ENCODE measurements around the gene C13orf46.
"Not testable (repeated sequence)": the region's sequence is repeated elsewhere in the genome, so short reads cannot be mapped to it uniquely, and the experiment has no call there.

C13orf46 gene

DNA sequence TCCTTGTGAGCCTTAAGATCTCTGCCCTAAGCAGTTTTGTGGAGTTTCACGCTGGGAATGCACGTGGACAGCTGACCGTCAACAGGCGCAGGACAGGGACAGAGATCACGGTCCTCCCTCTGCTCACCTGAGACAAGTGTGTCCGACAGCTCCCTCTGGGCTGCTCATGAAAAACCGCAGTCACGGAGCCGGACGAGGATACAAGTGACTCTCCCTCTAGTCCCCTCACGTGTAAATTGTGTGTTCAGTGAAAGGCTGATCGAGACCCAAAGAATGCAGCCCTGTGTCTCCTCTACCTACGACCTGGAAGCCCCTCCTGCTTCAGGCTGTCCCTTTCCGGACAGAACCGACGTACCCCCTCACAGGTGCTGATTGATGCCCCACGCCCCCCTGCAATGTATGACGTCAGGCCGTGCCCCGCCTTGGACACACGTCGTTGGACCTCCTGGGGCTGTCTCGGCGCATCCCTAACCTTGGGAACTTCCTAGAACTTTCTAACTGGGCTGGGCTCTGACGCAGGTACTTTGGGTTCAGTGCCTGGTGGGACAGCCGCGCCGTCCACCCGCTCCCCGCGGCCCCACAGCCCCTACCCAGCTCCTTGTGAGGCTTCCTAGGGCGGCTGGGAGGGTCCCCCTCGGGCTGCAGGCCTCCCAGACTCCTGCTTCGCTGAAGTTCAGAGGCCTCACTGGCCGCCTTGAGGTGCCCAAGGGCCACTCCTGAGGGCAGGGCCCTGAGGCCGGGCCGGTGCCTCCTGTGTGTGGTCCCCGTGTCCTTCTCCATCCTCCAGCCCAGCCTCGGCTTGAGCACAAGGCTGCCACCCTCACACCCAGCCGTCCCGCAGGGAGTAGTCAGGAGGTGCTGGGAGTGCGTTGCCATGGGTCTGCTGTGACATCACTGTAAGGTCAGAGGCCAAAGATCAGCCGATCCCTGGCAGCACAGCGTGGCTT, at the start of gene C13orf46:
Gene C13orf46 (minus strand): TSS at position 859 of the 947 bp plus-strand sequence. CDS start 79 bp downstream, at position 780.
- no peak for DNase-seq

DNA sequence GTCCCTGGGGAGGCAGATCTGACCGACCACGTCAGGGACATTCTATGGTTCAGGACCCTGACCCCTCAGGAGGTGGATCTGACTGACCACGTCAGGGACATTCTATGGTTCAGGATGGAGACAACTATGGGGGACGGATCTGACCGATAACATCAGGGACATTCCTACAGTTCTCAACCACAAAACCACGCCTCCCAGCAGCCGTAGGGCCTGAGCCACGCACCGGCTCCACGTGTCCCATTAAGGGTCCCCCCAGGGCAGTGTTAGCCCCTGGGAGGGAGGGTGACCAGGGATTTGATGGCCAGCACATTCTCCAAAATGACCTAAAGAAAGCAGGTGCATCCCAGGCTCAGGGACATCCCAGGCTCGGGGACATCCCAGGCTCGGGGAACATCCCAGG, 49.0 kb upstream of the C13orf46 start:
- no peak for DNase-seq

DNA sequence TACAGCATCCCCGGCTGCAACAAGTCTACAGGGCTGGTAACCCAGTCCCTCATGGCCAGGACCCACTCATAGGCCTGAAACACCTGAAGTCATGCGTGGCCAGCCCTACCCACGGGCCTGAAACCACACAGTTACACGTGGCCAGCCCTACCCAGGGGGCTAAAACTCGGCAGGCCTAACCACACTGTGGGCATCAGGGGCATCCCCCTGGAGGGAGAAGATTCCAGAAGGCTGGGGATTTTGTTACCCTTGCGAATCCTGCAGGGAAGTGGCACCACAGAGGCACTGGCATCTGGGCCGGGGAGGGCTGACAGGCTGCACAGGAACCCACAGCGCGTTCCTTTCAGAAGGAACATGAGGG, 48.4 kb upstream of the C13orf46 start:
- DNase-seq = no peak

DNA sequence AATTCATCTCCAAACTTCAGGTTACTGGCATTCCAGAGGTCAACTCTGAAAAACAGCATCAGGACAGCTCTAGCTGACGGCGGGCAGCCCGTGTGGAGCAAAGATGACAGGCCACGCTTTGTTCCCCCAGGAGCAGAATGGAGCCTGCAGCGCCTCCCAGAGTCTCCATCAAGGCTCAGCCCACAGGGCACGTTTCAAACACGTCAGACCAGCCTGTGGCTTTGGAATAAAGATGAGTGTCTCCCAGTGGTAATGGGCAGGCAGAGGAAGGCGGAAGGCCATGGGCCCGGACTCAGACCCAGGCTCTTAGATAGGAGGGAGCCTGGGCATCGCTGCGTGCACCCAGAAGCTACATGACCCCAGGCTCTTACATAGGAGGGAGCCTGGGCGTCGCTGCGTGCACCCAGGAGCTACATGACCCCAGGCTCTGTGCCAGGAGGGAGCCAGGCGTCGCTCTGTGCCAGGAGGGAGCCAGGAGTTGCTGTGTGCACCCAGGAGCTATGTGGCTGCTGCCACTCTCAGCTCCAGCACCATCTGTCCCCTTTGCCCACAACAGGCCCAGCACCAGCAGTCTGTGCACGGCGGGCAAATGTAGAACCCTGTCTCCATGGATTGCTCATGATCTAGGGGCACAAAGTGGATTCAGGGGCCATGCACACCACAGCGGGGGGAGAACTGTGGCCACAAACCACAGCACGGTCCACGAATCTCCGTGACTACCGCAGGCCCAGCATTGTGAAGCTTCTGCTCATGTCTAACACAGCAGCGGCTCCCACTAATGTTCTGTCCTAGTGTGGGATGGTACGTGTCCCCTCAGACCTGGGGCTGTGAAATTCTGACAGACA, 47.8 kb upstream of the C13orf46 start:
- no peak for DNase-seq

DNA sequence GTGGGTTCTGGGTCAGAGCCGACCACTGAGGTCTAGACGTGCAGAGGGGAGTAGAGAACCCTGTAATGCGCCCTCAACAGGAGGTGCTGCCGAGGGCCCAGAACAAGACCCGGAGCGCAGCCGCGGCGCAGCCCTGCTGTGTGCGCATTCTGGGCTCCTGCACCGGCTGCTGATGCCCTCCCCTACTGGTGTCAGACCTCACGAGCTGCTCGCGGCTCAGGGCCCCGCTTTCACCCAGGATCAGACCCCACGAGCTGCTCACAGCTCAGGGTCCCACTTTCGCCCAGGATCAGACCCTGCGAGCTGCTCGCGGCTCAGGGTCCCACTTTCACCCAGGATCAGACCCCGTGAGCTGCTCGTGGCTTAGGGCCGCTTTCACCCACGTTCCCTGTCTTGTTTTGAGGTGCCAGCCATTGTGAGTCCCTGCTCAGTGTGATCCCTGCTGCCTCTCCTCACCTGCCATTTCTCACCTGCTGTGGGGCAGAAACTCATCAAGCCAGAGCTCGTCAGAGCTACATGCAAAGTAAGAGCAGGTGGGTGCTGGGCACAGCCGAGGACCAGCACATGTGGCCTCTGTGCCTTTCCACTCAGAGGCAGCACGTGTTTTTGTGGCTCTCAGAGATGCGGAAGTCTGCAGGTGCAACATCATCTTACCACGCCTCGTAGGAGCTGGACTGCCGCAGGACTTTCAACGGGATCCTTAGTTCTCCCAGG, 47.0 kb upstream of the C13orf46 start:
- DNase-seq = no peak

DNA sequence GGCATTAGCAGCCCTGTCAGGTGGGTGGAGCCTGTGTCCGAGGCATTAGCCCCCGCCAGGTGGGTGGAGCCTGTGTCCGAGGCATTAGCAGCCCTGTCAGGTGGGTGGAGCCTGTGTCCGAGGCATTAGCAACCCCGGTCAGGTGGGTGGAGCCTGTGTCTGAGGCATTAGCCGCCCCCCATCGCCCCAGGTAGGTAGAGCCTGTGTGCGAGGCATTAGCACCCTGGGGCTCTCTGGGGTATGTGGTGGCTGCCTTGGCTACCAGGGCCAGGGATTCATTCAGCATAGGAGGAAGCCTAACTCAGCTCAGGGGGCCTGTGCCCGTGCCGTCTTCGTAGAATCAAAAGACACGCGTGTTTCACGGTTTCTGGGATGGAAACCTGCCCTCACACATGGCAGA, 46.3 kb upstream of the C13orf46 start:
- DNase-seq = not testable (repeated sequence)

DNA sequence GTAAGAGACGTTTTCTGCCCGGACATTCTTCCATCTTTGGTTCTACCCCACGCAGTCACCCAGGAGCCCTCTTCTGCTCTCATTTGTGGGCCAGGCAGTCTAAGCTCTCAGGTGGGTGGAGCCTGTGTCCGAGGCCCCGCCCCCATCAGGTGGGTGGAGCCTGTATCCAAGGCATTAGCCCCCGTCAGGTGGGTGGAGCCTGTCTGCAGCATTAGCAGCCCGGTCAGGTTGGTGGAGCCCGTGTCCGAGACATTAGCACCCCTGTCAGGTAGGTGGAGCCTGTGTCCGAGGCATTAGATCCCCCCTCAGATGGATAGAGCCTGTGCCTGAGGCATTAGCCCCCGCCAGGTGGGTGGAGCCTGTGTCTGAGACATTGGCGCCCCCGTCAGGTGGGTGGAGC, 45.5 kb upstream of the C13orf46 start:
- peak; percentile 46 to 55 for DNase-seq

DNA sequence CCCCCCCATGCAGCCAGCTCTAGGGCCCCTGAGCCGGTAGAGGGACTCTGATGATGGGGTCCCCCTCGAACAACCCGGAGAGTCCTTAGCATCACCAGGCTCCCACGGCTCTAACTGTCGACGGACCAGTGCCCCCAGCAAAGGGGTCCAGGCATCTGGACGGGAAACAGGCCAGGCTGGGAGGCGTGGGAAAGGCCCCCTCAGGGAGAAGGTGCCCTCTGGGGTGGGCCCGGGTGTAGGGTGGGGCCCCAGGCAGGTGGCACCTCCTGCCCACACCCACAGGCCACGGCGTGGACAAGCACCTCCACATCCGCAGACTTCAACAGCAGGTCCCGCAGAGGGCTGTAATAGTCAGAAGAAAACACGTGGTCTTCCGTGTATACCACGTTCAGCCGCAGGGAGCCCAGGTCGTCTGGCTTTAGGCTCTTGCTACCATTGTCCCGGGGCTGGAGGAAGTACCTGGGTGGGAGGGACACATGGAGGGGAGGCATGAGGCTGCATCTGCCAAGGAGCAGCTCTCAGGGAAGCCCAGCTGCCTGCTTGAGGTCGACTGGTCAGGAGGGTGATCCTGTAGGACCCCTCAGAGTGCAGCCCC, 44.7 kb upstream of the C13orf46 start:
- DNase-seq = no peak

DNA sequence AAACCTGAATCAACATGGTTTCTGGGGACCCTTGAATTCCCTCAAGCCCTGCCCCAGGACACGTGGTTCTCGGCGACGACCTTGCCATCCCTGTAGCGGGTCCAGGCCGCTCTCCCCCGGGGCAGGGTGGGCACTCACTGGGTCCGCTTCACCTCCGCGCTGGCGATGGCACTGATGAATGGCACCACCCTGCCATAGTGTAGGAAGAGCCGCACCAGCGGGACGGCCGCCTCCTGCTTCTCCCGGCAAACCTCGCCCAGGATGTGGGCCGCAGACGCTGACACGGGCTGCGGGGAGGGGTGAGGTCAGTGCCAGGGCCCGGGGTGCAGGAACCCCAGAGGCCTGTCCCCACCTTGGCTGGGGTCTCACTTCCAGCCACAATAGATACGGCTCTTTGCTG, 44.1 kb upstream of the C13orf46 start:
- DNase-seq = no peak

DNA sequence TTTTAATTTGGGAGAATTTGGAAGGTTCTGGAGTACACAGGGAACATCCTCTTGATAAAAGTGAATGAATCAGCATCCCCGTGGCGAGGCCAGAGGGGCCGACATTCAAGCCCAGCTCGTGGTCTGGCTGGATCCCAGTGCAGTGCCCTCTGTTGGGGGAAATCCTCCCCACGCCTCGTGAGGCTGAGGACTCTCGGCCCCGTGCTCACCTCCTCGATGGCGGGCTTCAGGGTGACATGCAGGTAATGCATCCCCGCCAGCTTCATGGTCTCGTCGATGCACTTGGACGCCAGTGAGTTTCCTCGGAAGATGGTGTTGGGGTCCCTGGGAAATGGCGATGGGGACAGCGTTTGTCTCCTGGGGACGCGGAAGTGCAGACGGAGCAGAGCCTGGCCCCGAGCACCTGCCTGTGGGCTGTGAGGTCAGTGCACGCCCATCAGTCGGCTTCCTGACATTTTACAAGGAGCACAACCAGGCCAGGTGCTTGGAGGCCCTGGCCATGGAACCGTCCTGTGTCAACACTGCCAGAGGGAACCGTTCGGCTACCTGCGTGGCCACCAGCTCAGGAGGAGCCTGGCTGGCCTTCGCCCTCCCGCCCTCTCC, 43.3 kb upstream of the C13orf46 start:
- no peak for DNase-seq

DNA sequence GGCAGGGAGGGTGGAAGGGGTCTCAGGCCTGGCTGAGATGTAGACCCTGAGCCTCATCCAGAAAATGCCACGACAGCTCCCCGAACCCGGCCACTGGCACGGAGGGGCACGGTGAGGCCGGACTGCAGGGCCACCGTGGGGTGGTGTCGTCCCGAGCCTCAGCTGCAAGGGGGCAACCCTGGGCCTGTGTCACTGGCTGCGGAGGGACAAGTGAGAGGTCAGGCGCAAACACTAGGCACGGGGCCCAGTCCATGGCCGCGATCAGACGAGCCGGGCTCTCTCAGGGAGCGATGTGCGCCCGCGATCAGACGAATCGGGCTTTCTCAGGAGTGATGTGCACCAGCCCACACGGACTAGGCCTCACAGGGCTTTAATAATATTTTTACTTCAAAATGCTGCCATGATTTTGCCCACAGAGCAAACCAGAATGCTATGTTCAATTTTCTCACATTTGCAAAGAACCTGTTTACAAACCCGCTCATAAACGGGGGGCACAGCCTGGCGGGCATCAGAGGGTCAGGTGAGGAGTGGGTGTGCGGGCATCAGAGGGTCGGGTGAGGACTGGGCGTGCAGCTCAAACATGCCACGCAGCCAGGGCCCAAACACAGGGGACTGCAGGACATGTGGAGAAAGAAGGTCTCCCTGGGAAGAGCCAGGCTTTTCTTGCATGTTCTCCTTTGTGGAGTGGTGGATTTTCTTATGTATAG, 42.6 kb upstream of the C13orf46 start:
- no peak for DNase-seq

DNA sequence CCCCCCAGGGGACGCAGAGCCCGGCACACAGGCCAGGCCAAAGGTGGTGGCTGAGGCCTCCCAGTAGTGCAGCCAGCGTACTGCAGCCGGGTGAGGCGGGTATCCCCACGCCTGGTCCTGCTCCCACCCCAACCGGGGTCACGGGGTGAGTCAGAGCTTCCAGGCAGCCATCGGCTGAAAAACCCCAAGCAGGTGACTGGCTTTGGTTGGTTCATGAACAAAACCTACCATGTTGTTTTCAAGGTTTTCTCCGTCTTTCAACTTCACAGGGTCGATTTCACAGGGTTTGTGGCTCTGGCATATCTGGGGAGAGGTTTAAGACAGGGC, 42.1 kb upstream of the C13orf46 start:
- DNase-seq = no peak

DNA sequence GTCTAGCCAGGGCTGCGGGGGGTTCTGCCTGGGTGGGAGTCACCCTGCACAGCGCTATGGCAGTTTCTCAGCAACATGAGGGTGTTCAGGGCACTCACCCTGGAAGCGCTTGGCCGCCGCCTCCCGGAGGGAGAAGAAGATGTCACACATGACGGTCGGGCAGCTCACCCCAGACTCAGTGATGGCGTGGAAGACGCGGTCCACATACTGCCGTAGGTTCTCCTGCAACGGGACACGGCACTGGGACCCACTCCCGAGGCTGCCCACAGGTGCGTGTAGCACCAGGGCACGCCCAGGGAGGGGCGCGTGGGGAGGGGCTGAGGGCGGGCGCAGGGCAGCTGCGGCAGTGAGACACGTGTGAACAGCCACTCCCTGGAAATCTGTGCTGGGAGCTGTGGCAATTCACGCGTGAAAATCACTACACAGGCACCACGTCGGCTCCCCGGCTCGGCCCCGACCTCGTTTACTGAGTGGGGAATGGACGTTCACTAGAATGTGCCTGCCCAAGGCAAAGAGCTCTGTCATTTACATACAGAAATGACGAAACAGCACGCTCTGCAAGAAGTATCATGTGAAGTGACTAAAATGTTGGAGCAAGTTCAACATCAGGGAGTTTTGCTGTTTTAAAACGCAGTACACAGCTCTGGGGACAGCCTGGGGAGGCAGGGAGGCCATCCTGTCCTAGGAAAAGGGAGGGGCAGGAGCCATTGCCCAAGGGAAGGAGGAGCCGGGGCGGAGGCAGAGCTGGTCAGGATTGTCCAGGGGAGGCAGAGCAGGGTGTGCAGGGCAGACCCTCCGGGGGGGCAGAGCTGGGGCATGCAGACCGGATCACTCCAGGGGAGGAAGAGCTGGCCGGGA, 41.5 kb upstream of the C13orf46 start:
- no peak for DNase-seq

DNA sequence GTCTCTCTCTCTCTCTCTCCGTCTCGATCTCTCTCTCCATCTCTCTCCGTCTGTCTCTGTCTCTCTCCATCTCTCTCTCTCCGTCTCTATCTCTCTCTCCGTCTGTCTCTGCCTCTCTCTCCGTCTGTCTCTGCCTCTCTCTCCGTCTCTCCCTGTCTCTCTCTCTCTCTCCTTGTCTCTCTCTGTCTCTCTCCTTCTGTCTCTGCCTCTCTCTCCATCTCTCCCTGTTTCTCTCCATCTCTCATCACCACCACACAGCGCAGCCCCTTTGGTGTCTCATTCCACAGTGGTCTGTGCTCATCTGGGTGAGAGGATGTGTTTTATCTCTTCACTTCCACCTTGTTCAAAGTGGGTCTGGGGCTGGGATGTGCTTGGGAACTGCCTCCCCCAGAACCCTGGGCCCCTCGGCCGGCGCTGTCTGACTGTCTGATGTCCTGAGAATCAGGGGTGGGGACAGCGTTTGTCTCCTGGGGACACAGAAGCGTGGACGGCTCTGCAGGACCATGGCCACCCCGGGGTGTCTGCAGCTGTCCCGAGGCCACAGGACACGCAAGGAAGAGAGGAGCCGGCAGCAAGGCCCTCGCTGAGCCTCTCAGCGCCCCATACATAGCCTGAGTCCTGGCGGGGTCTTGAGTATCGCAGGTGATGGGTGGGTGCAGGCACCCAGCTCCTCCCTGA, 40.2 kb upstream of the C13orf46 start:
- DNase-seq = no peak

DNA sequence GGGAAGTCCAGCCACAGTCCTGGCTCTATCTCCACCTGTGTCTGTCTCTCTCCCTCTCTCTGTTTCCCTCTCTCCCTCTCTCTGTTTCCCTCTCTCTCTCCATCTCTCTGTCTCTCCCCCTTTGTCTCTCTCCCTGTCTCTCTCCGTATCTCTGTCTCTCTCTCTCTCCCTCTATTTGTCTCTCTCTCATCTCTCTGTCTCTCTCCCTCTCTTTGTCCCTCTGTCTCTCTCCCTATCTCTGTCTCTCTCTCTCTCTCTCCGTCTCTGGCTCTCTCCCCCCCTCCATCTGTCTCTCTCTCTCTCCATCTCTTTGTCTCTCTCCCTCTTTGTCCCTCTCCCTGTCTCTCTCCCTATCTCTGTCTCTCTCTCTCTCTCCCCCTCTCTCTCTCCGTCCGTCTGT, 39.5 kb upstream of the C13orf46 start:
- no peak for DNase-seq

DNA sequence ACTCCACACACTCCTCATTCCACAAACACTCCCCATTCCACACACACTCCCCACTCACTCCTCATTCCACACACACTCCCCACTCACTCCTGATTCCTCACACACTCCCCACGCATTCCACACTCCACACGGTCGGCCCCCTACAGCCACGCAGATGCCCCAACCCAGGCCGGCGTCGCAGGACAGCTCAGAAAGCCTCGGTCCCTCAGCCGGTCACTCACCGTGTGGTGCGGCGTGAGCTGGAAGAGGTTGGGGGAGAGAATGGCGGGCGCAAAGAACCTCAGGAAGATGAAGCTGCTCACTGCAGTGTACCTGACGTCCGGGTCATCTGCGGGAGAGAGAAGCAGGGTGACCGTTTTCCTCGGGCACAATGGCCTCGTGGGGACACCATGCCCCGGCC, 39.0 kb upstream of the C13orf46 start:
- no peak for DNase-seq

DNA sequence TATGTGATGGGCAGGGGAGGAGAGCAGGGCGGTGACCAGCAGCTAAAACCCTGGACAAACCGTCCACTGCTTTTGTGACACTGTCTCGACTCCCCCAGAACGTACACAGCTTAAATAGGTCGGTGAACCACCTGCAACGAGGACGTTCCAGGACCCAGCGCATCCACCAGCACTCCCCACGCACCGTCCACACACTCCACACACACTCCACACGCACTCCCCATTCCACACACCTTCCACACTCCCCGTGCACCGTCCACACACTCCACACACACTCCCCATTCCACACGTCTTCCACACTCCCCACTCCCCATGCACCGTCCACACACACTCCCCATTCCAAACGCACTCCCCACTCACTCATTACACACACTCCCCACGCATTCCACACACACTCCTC, 38.3 kb upstream of the C13orf46 start:
- no peak for DNase-seq

DNA sequence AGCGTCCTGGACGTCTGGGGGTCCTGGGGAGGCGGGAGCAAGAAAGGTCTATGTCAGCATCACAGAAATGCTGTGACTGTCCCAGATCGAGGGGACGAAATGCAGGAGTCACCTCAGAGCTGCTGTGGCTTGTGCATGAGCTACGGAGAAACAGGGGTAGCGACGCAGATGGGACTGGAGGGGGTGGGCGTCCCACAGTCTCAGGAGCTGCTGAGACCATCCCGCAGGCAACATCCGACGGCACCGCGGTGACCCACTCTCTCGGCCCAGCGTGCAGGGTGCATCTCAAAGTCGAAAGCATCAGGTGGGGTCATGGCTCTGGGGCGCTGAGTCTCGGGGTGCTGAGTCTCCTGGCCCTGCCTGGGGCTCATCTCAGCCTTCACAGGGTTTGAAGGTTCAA, 37.4 kb upstream of the C13orf46 start:
- DNase-seq = no peak

DNA sequence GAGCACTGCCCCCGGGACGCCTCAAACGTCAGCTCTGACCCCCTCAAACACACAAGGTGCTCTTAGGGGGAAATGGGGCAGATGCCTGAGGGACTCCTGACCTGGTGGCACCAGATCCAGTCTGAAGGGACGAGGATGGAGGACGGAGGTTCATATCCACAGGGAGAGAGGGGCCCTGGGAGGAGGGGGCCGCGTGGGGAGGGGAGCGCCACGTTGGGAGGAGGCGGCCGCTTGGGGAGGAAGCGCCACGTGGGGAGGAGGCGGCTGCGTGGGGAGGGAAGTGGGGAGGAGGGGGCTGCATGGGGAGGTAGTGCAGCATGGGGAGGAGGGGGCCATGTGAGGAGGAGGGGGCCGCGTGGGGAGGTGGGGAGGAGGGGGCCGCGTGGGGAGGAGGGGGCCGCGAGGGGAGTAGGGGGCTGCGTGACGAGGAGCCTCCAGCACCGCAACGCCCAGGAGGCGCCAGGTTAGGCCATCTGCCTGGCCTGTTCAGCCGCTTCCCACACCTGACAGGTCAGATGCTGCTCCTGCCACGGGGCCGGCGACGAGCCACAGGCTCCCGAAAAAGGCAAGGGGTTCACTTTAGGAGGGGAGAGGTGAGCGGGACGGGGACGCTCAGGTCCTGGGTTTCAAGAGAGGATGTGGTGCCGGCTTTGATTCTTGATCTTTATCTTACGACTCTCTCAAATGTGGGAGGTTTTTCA, 36.7 kb upstream of the C13orf46 start:
- peak in 1 of 2 donors; percentile 36 for DNase-seq
